WTC11 (cell line): ENCODE measurements around the gene TCAP.

ENCODE experiments used
- ATF2 ChIP-seq: sonication (generic); formaldehyde crosslinking; IDR thresholded peaks from 2 replicates; pipeline ENCODE4 v1.8.1; 2022; ENCODE audit warnings: low read depth, missing genetic modification reagents, borderline replicate concordance
- E2F1 ChIP-seq: sonication (generic); formaldehyde crosslinking; IDR thresholded peaks from 2 replicates; pipeline ENCODE4 v1.8.0; 2022; ENCODE audit warnings: mild to moderate bottlenecking, missing genetic modification reagents
- ESRRA ChIP-seq: sonication (generic); formaldehyde crosslinking; IDR thresholded peaks from 2 replicates; pipeline ENCODE4 v1.8.1; 2022; ENCODE audit warnings: mild to moderate bottlenecking, missing genetic modification reagents, borderline replicate concordance
- FOXK1 ChIP-seq: sonication (generic); formaldehyde crosslinking; IDR thresholded peaks from 2 replicates; pipeline ENCODE4 v1.8.0; 2022; ENCODE audit warnings: mild to moderate bottlenecking, moderate library complexity, missing genetic modification reagents
- FOXP1 ChIP-seq: sonication (generic); formaldehyde crosslinking; IDR thresholded peaks from 2 replicates; pipeline ENCODE4 v1.8.0; 2022; ENCODE audit warnings: missing genetic modification reagents, mild to moderate bottlenecking, moderate library complexity, borderline replicate concordance
- JUN ChIP-seq: sonication (generic); formaldehyde crosslinking; IDR thresholded peaks from 2 replicates; pipeline ENCODE4 v1.8.0; 2023; ENCODE audit warnings: mild to moderate bottlenecking, missing genetic modification reagents
- MLX ChIP-seq: sonication (generic); formaldehyde crosslinking; IDR thresholded peaks from 2 replicates; pipeline ENCODE4 v1.8.1; 2023; ENCODE audit warnings: mild to moderate bottlenecking, missing genetic modification reagents, moderate library complexity
- PREB ChIP-seq: sonication (generic); formaldehyde crosslinking; IDR thresholded peaks from 2 replicates; pipeline ENCODE4 v1.8.1; 2022; ENCODE audit warnings: mild to moderate bottlenecking, missing genetic modification reagents, moderate library complexity, borderline replicate concordance
- TEAD1 ChIP-seq: sonication (generic); formaldehyde crosslinking; IDR thresholded peaks from 2 replicates; pipeline ENCODE4 v1.8.0; 2022; ENCODE audit warnings: mild to moderate bottlenecking, missing genetic modification reagents
- TEAD4 ChIP-seq: sonication (generic); formaldehyde crosslinking; IDR thresholded peaks from 2 replicates; pipeline ENCODE4 v1.8.0; 2022; ENCODE audit warnings: mild to moderate bottlenecking, missing genetic modification reagents
- TF ChIP-seq, protein P1 (sequence below): fragments of 200-600 bp; IDR thresholded peaks from 2 replicates; pipeline ENCODE4 v1.8.0; 2022; ENCODE audit warnings: antibody characterized with exemption
- TF ChIP-seq, protein P2 (sequence below): sonication (generic); formaldehyde crosslinking; IDR thresholded peaks from 2 replicates; pipeline ENCODE4 v1.8.1; 2023; ENCODE audit warnings: mild to moderate bottlenecking, missing genetic modification reagents, moderate library complexity

DNA sequence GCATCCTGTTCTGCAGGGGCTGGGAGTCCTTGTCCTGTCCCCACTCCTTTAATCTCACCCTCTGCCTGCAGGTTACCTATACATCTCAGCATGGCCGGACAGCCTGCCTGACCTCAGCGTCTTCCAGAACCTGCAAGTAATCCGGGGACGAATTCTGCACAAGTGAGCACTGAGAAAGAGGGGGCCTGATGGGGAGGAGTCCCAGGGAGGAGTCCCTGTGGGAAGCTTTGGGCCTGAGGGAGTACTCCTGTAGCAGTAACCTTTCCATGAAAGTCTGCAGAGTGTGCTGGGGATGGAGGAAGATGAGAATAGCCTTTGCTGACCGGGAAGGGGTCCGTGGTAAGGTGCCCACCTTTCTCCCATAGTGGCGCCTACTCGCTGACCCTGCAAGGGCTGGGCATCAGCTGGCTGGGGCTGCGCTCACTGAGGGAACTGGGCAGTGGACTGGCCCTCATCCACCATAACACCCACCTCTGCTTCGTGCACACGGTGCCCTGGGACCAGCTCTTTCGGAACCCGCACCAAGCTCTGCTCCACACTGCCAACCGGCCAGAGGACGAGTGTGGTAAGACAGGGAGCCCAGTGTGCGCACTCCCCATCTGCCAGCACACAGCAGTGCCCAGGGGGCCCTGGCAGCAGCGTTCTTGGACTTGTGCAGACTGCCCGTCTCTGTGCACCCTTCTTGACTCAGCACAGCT lies 50.4 kb downstream of the TCAP start:
- TF ChIP-seq, protein P1, sequence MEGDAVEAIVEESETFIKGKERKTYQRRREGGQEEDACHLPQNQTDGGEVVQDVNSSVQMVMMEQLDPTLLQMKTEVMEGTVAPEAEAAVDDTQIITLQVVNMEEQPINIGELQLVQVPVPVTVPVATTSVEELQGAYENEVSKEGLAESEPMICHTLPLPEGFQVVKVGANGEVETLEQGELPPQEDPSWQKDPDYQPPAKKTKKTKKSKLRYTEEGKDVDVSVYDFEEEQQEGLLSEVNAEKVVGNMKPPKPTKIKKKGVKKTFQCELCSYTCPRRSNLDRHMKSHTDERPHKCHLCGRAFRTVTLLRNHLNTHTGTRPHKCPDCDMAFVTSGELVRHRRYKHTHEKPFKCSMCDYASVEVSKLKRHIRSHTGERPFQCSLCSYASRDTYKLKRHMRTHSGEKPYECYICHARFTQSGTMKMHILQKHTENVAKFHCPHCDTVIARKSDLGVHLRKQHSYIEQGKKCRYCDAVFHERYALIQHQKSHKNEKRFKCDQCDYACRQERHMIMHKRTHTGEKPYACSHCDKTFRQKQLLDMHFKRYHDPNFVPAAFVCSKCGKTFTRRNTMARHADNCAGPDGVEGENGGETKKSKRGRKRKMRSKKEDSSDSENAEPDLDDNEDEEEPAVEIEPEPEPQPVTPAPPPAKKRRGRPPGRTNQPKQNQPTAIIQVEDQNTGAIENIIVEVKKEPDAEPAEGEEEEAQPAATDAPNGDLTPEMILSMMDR = no peak
- TF ChIP-seq, protein P2, sequence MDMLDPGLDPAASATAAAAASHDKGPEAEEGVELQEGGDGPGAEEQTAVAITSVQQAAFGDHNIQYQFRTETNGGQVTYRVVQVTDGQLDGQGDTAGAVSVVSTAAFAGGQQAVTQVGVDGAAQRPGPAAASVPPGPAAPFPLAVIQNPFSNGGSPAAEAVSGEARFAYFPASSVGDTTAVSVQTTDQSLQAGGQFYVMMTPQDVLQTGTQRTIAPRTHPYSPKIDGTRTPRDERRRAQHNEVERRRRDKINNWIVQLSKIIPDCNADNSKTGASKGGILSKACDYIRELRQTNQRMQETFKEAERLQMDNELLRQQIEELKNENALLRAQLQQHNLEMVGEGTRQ (CRISPR knock-in tag) = no peak
- TF ChIP-seq FOXK1 (CRISPR knock-in tag) = no peak
- TF ChIP-seq TEAD1 (CRISPR knock-in tag) = no peak
- no peak for TF ChIP-seq JUN (CRISPR knock-in tag)
- no peak for TF ChIP-seq FOXP1 (CRISPR knock-in tag)
- TF ChIP-seq E2F1 = no peak
- no peak for TF ChIP-seq ATF2 (CRISPR knock-in tag)
- no peak for TF ChIP-seq PREB (CRISPR knock-in tag)
- TF ChIP-seq TEAD4 (CRISPR knock-in tag) = no peak
- no peak for TF ChIP-seq ESRRA (CRISPR knock-in tag)
- TF ChIP-seq MLX (CRISPR knock-in tag) = no peak
